ENCODE measurements around the gene HEATR5A. TPM values are rescaled to one million over a fixed set of nuclear protein-coding genes. Genes with fewer than 3 reads are reported as not detected.

Gene HEATR5A
- total RNA-seq, 1 donor from 2014 or later: 14.1 TPM

- no peaks in the 10 kb centered on the region for H3K4me1 Mint-ChIP-seq (ENCODE audit: low read depth, unreplicated experiment)
- no peak for TF ChIP-seq CTCF (IDR thresholded peaks at IDR 0.05; ENCODE audit: partially characterized antibody, unreplicated experiment)
These were observed 153.7 kb downstream of the HEATR5A start for GRCh38 chr14:31266437-31267331.

DNA sequence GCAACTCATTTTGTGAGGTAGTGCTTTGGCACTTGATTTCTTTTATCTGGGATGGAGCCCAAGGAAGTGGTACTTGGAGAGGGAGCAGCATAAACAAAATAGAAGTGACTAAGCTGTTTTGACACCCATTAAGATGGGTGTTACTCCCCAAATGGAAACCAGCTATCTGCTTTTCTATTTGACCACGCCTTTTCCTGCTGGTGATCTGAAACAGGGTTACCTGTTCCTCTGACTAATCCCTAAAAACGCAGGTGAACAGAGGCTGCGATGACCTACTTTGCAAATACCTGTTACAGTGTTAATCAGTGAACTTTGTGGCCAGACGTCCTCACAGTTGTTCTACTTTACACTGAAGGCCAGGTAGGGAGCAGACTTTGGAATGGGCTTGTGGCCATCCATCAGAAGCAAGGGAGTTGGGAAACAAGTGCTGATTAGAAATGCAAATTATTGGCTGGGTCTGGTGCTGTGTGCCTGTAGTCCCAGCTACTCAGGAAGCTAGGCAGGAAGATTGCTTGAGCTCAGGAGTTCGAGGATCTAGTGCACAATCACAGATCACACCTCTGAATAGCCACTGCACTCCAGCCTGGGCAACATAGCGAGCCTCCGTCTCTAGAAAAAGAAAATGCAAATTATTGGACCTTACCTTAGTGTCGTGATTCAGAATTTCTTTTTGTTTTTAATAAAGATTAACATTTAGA lies 154.5 kb downstream of the HEATR5A start:
- H3K4me3 Mint-ChIP-seq (ENCODE audit: unreplicated experiment): no peak overlapping the region
- H3K27ac Mint-ChIP-seq (ENCODE audit: unreplicated experiment): no peak overlapping the region
- TF ChIP-seq CTCF (IDR thresholded peaks at IDR 0.05; ENCODE audit: partially characterized antibody, unreplicated experiment): no peak

More at GRCh38 chr14:31266437-31267331, 153.7 kb downstream of the HEATR5A start:
- no peak for DNase-seq
- peaks cover 4% of the 10 kb centered on the region for H3K9me3 Mint-ChIP-seq (ENCODE audit: unreplicated experiment)
- no peak overlapping the region for H3K27ac Mint-ChIP-seq (ENCODE audit: unreplicated experiment)
- no peaks in the 10 kb centered on the region for H3K36me3 Mint-ChIP-seq (ENCODE audit: unreplicated experiment)
- peaks cover 2% of the 10 kb centered on the region for H3K27me3 Mint-ChIP-seq (ENCODE audit: unreplicated experiment)
- no peak overlapping the region for H3K4me3 Mint-ChIP-seq (ENCODE audit: unreplicated experiment)

DNA sequence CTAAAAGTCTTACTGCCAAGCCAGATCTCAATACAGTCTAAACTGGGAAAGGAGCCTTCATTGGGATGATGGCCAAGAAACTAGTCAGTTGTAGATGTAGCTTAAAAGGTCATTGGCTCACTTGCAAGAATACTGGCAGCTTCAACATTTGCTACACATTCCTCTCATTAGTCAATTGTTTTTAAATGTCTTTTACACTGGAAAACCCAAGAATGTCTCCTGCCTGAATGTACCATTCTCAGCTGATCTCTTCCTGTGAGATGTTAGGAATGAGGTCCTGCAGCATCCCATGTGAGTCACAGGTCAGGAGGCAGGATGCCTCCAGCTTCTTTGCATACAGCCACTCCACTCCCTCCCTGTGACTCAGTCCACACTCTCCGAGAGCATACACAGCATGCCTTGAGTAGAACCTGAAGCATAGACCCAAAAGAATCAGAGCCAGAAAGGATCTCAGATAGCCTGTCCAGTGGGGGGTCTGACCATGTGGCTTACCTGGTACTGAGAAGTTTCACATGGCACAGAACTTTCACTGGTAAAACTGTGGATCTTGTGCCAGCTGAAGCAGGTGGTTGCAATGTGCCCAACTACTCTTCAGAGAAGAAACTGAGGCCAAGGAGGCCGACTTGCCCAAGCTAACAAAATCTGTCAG lies 156.7 kb downstream of the HEATR5A start:
- Mint-ChIP-seq H3K9me3 (ENCODE audit: unreplicated experiment) (peaks cover 2% of the 10 kb centered on the region), H3K27me3 (ENCODE audit: unreplicated experiment) (no peaks in the 10 kb centered on the region), H3K4me1 (ENCODE audit: low read depth, unreplicated experiment) (no peaks in the 10 kb centered on the region), H3K27ac (ENCODE audit: unreplicated experiment) (no peak overlapping the region), H3K36me3 (ENCODE audit: unreplicated experiment) (no peaks in the 10 kb centered on the region), H3K4me3 (ENCODE audit: unreplicated experiment) (no peak overlapping the region)
- TF ChIP-seq CTCF (IDR thresholded peaks at IDR 0.05; ENCODE audit: partially characterized antibody, unreplicated experiment): no peak
- no peak for DNase-seq

More for the DNA sequence above, 154.5 kb downstream of the HEATR5A start:
- H3K36me3 Mint-ChIP-seq (ENCODE audit: unreplicated experiment): no peaks in the 10 kb centered on the region
- no peak for DNase-seq
- peaks cover 2% of the 10 kb centered on the region for H3K27me3 Mint-ChIP-seq (ENCODE audit: unreplicated experiment)
- H3K4me1 Mint-ChIP-seq (ENCODE audit: low read depth, unreplicated experiment): no peaks in the 10 kb centered on the region
- peaks cover 4% of the 10 kb centered on the region for H3K9me3 Mint-ChIP-seq (ENCODE audit: unreplicated experiment)

- TF ChIP-seq CTCF (IDR thresholded peaks at IDR 0.05; ENCODE audit: partially characterized antibody, unreplicated experiment): no peak
- no peaks in the 10 kb centered on the region for H3K4me1 Mint-ChIP-seq (ENCODE audit: low read depth, unreplicated experiment)
- H3K27ac Mint-ChIP-seq (ENCODE audit: unreplicated experiment): no peak overlapping the region
- H3K4me3 Mint-ChIP-seq (ENCODE audit: unreplicated experiment): no peak overlapping the region
- no peak for DNase-seq
- no peaks in the 10 kb centered on the region for H3K27me3 Mint-ChIP-seq (ENCODE audit: unreplicated experiment)
- H3K36me3 Mint-ChIP-seq (ENCODE audit: unreplicated experiment): no peaks in the 10 kb centered on the region
- H3K9me3 Mint-ChIP-seq (ENCODE audit: unreplicated experiment): peaks cover 2% of the 10 kb centered on the region
These were observed 158.3 kb downstream of the HEATR5A start for GRCh38 chr14:31261859-31262731.

All from glutamatergic neuron (in vitro differentiated cells).